Upper lobe of left lung (tissue), 4 donors: Measurements from ENCODE around the gene ENTHD1.

Experiments used
- CTCF ChIP-seq, 6 experiments: fragments of 450-650 bp in 4 of 6; fragments of 200-600 bp in 2 of 6; sonication (generic) in 2 of 6; IDR thresholded peaks; one replicate each; pipeline ENCODE4 v1.5.1; 2016 to 2019; ENCODE audit warnings: antibody characterized with exemption in 6 of 6
- POLR2A ChIP-seq, 4 donors: fragments of 450-650 bp; IDR thresholded peaks; one replicate each; pipeline ENCODE4 v1.5.1; 2016 to 2017; ENCODE audit warnings: antibody characterized with exemption in 4 of 4, mild to moderate bottlenecking in 2 of 4

GRCh38 chr22:39745789-39746188 lies 147.8 kb downstream of the ENTHD1 start:
- TF ChIP-seq CTCF (IDR thresholded peaks at IDR 0.05) (no peak), POLR2A (IDR thresholded peaks at IDR 0.05) (no peak)
